ENCODE results near the gene SIGLEC14. TPM values are rescaled to one million over a fixed set of nuclear protein-coding genes. Genes with fewer than 3 reads are reported as not detected.

SIGLEC14 gene
- polyA plus RNA-seq, 1 of the 3 experiments (the other 2 are of a cell fraction), result 0.03 TPM

DNA sequence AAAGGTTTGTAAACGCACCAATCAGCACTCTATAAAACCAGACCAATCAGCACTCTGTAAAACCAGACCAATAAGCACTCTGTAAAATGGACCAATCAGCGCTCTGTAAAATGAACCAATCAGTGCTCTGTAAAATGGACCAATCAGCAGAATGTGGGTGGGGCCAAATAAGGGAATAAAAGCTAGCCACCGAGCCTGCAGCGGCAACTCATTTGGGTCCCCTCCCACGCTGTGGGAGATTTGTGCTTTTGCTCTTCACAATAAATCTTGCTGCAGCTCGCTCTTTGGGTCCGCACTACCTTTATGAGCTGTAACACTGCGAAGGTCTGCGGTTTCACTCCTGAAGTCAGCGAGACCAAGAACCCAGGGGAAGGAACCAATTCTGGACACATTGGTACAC is 47.5 kb downstream of the SIGLEC14 start:
- 88% methylated on average over 10 of the region's 10 CpGs for WGBS (ENCODE audit: low lambda C conversion rate)
- Histone ChIP-seq H3K9me3 (no peaks in the 10 kb centered on the region), H3K4me1 (ENCODE audit: control insufficient read depth in 1 of 2, insufficient read depth in 2 of 2, low read depth in 1 of 2, low read length in 1 of 2) (peaks cover 0 to 9% of the 10 kb centered on the region in 2 experiments; a peak in 1 of 4 replicates), H3K4me2 (no peak overlapping the region), H3K27me3 (ENCODE audit: insufficient read depth) (no peaks in the 10 kb centered on the region), H3K79me2 (ENCODE audit: insufficient read depth) (no peaks in the 10 kb centered on the region), H3K9ac (no peak overlapping the region), H3K36me3 (replicated peaks in 1 of 2; ENCODE audit: control insufficient read depth in 1 of 2, insufficient read depth in 2 of 2, low read length in 1 of 2) (no peaks in the 10 kb centered on the region), H4K20me1 (ENCODE audit: insufficient read depth) (no peaks in the 10 kb centered on the region), H3K4me3 (ENCODE audit: low read depth in 2 of 2, low read length in 1 of 2) (no peak overlapping the region), H3F3A (replicated peaks; ENCODE audit: insufficient read depth) (no peaks in the 10 kb centered on the region), H3K9me2 (no peaks in the 10 kb centered on the region), H3K27ac (ENCODE audit: low read depth in 2 of 2, low read length in 1 of 2) (no peak overlapping the region), H2AFZ (ENCODE audit: low read depth) (no peak overlapping the region)
- ChIA-PET POLR2A (no interaction called here), CTCF (interaction anchor here (1.6 kb wide), 1 partner anchor 58 kb away, joined by 6 read pairs; no protein-coding TSS in a partner anchor)
- TF ChIP-seq, protein P1, sequence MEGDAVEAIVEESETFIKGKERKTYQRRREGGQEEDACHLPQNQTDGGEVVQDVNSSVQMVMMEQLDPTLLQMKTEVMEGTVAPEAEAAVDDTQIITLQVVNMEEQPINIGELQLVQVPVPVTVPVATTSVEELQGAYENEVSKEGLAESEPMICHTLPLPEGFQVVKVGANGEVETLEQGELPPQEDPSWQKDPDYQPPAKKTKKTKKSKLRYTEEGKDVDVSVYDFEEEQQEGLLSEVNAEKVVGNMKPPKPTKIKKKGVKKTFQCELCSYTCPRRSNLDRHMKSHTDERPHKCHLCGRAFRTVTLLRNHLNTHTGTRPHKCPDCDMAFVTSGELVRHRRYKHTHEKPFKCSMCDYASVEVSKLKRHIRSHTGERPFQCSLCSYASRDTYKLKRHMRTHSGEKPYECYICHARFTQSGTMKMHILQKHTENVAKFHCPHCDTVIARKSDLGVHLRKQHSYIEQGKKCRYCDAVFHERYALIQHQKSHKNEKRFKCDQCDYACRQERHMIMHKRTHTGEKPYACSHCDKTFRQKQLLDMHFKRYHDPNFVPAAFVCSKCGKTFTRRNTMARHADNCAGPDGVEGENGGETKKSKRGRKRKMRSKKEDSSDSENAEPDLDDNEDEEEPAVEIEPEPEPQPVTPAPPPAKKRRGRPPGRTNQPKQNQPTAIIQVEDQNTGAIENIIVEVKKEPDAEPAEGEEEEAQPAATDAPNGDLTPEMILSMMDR (IDR thresholded peaks at IDR 0.05), result no peak
- no peak for TF ChIP-seq RFX5 (IDR thresholded peaks at IDR 0.05; ENCODE audit: low read length)
- no peak for TF ChIP-seq TAF1 (IDR thresholded peaks at IDR 0.05; ENCODE audit: borderline replicate concordance, low read depth, low read length)
- no peak for TF ChIP-seq RXRA (IDR thresholded peaks at IDR 0.05; ENCODE audit: borderline replicate concordance, low read depth)
- TF ChIP-seq POLR2AphosphoS5 (IDR thresholded peaks at IDR 0.05; ENCODE audit: low read depth, low read length), result no peak
- TF ChIP-seq NRF1 (IDR thresholded peaks at IDR 0.05; ENCODE audit: low read depth, low read length), result no peak
- no peak for TF ChIP-seq ELF1 (IDR thresholded peaks at IDR 0.05)
- TF ChIP-seq YY1 (IDR thresholded peaks at IDR 0.05; ENCODE audit: low read depth), result no peak
- TF ChIP-seq, protein P2, sequence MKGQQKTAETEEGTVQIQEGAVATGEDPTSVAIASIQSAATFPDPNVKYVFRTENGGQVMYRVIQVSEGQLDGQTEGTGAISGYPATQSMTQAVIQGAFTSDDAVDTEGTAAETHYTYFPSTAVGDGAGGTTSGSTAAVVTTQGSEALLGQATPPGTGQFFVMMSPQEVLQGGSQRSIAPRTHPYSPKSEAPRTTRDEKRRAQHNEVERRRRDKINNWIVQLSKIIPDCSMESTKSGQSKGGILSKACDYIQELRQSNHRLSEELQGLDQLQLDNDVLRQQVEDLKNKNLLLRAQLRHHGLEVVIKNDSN (IDR thresholded peaks at IDR 0.05; ENCODE audit: borderline replicate concordance, low read depth), result no peak
- TF ChIP-seq, protein P3, sequence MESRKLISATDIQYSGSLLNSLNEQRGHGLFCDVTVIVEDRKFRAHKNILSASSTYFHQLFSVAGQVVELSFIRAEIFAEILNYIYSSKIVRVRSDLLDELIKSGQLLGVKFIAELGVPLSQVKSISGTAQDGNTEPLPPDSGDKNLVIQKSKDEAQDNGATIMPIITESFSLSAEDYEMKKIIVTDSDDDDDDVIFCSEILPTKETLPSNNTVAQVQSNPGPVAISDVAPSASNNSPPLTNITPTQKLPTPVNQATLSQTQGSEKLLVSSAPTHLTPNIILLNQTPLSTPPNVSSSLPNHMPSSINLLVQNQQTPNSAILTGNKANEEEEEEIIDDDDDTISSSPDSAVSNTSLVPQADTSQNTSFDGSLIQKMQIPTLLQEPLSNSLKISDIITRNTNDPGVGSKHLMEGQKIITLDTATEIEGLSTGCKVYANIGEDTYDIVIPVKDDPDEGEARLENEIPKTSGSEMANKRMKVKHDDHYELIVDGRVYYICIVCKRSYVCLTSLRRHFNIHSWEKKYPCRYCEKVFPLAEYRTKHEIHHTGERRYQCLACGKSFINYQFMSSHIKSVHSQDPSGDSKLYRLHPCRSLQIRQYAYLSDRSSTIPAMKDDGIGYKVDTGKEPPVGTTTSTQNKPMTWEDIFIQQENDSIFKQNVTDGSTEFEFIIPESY (IDR thresholded peaks at IDR 0.05; ENCODE audit: borderline replicate concordance, low read depth), result no peak
- TF ChIP-seq, protein P4, sequence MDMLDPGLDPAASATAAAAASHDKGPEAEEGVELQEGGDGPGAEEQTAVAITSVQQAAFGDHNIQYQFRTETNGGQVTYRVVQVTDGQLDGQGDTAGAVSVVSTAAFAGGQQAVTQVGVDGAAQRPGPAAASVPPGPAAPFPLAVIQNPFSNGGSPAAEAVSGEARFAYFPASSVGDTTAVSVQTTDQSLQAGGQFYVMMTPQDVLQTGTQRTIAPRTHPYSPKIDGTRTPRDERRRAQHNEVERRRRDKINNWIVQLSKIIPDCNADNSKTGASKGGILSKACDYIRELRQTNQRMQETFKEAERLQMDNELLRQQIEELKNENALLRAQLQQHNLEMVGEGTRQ (IDR thresholded peaks at IDR 0.05; ENCODE audit: borderline replicate concordance, low read depth, low read length), result no peak
- TF ChIP-seq RAD21 (IDR thresholded peaks at IDR 0.05; ENCODE audit: low read length), result no peak
- TF ChIP-seq EZH2phosphoT487 (IDR thresholded peaks at IDR 0.05; ENCODE audit: borderline replicate concordance, low read depth), result no peak
- no peak for TF ChIP-seq TEAD4 (IDR thresholded peaks at IDR 0.05; ENCODE audit: borderline replicate concordance, insufficient read depth)
- no peak for TF ChIP-seq TCF12 (IDR thresholded peaks at IDR 0.05)
- no peak for TF ChIP-seq SMC3 (IDR thresholded peaks at IDR 0.05; ENCODE audit: low read depth, low read length)
- TF ChIP-seq, protein P5, sequence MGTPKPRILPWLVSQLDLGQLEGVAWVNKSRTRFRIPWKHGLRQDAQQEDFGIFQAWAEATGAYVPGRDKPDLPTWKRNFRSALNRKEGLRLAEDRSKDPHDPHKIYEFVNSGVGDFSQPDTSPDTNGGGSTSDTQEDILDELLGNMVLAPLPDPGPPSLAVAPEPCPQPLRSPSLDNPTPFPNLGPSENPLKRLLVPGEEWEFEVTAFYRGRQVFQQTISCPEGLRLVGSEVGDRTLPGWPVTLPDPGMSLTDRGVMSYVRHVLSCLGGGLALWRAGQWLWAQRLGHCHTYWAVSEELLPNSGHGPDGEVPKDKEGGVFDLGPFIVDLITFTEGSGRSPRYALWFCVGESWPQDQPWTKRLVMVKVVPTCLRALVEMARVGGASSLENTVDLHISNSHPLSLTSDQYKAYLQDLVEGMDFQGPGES (IDR thresholded peaks at IDR 0.05; ENCODE audit: low read depth, low read length), result no peak
- no peak for TF ChIP-seq FOXJ3 (CRISPR knock-in tag; IDR thresholded peaks at IDR 0.05)
- no peak for TF ChIP-seq GATA2 (CRISPR knock-in tag; IDR thresholded peaks at IDR 0.05)
- TF ChIP-seq EP300 (IDR thresholded peaks at IDR 0.05; ENCODE audit: borderline replicate concordance in 1 of 2, low read depth in 1 of 2, low read length in 1 of 2), result no peak
- DNase-seq, result no peak

Measured in SK-N-SH (cell line).